ENCODE results near the gene CEP85L.

The CEP85L gene

DNA sequence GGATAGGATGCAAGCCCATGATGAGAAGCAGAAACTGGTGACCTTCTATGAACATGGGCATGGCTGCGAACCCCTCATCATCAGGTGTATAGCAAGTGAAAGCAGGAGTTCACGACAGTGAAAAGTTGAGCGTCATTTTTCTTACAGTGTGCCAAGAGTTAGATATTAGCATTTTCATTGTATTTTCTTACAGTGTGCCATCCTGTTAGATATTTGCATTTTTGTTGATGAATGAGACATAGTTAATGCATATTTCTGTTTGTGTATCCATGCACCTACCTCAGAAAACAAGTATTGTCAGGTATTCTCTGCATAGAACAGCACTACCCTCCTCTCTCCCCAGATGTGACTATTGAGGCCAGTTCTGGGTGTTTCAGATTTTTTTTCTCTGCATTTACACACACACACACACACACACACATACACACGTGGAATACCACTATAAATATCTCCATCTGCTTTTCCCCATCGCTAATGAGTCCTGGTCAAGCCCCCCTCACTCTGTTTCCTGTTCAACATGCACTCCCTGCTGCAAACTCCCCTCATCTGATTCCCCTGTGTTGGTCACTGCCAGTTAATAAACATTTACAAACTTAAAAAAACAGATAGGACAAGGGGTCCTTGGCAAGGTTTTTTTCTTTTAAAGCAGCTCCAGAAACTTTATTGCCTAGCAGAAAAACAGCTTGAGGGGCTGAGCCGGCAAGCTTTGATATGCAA, 61.6 kb downstream of the CEP85L start:
- H3K4me1 ChIP-seq (ENCODE audit: control insufficient read depth in 1 of 2, insufficient read depth in 2 of 2, low read length in 2 of 2): peaks cover 4 to 10% of the 10 kb centered on the region in 2 donors
- H3K4me3 ChIP-seq (ENCODE audit: low read depth in 1 of 2, low read length in 2 of 2): no peak overlapping the region
- no peaks in the 10 kb centered on the region for H3K36me3 ChIP-seq (ENCODE audit: control insufficient read depth in 1 of 2, insufficient read depth in 2 of 2, low read length in 2 of 2)
- H3K9me3 ChIP-seq (ENCODE audit: control insufficient read depth in 1 of 2, low read length in 2 of 2): no peaks in the 10 kb centered on the region
- no peak overlapping the region for H3K27ac ChIP-seq (ENCODE audit: low read length)
- H3K27me3 ChIP-seq (ENCODE audit: low read depth, low read length): no peaks in the 10 kb centered on the region

GRCh38 chr6:118589186-118589585, 62.2 kb downstream of the CEP85L start:
- no peak overlapping the region for H3K4me3 ChIP-seq (ENCODE audit: low read depth in 1 of 2, low read length in 2 of 2)
- H3K27ac ChIP-seq (ENCODE audit: low read length): no peak overlapping the region
- no peaks in the 10 kb centered on the region for H3K27me3 ChIP-seq (ENCODE audit: low read depth, low read length)
- no peaks in the 10 kb centered on the region for H3K36me3 ChIP-seq (ENCODE audit: control insufficient read depth in 1 of 2, insufficient read depth in 2 of 2, low read length in 2 of 2)
- H3K4me1 ChIP-seq (ENCODE audit: control insufficient read depth in 1 of 2, insufficient read depth in 2 of 2, low read length in 2 of 2): peaks cover 4 to 10% of the 10 kb centered on the region in 2 donors
- no peaks in the 10 kb centered on the region for H3K9me3 ChIP-seq (ENCODE audit: control insufficient read depth in 1 of 2, low read length in 2 of 2)

DNA sequence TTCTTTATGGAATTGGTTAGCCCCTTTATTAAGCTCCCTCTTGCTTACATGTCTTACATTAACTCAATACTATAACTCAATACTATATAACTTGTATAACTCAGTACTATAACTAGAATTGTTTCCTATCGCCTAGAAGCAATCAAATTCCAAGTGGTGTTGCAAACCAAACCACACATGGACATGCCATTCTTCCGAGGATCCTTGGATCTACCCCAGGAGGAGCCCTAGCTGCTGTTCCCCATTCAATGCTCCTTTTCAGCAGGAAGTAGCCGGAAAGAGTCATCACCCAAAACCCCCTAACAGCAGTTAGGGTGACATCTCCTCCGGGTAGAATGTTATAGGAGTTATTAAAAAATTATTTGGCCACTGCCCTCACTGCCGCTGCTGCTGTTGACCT, 62.8 kb downstream of the CEP85L start:
- Histone ChIP-seq H3K4me1 (ENCODE audit: control insufficient read depth in 1 of 2, insufficient read depth in 2 of 2, low read length in 2 of 2) (peaks cover 4 to 10% of the 10 kb centered on the region in 2 donors), H3K27ac (ENCODE audit: low read length) (no peak overlapping the region), H3K4me3 (ENCODE audit: low read depth in 1 of 2, low read length in 2 of 2) (no peak overlapping the region), H3K36me3 (ENCODE audit: control insufficient read depth in 1 of 2, insufficient read depth in 2 of 2, low read length in 2 of 2) (no peaks in the 10 kb centered on the region), H3K27me3 (ENCODE audit: low read depth, low read length) (no peaks in the 10 kb centered on the region), H3K9me3 (ENCODE audit: control insufficient read depth in 1 of 2, low read length in 2 of 2) (no peaks in the 10 kb centered on the region)

DNA sequence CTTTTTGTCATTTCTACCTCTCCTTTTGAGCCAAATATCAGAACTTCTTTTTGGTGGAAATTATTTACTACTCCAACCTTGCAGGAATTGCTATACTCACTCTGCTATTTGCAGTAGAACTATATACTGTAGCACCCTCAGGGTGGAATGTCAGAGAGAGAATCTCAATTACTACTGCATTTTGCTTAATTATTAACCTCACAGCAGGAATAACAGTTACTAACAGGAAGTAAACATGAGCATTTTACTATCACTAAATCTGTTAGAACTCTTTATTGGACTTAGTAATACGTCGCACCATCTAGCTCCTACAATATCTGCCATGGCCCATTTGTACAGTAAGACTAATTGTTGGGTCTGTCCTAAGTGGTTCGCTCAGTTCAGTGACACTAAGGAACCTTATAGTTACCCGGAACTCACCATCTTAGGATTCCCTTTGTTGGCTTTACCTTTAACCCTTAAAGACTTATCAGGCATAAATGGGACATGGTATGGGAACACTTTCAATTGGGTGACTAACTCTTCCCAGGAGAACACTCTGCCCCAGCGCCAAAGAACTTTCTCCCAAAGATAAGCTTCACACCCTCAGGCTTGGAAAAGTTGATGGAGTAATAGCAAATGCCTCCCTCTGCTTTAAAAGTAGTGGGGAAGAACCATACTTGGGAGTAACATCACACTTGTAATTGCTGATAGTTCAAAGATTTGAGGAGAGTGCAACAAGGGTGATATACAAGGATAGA, 64.5 kb downstream of the CEP85L start:
- Histone ChIP-seq H3K36me3 (ENCODE audit: control insufficient read depth in 1 of 2, insufficient read depth in 2 of 2, low read length in 2 of 2) (no peaks in the 10 kb centered on the region), H3K27me3 (ENCODE audit: low read depth, low read length) (no peaks in the 10 kb centered on the region), H3K4me3 (ENCODE audit: low read depth in 1 of 2, low read length in 2 of 2) (no peak overlapping the region), H3K4me1 (ENCODE audit: control insufficient read depth in 1 of 2, insufficient read depth in 2 of 2, low read length in 2 of 2) (peaks cover 4 to 10% of the 10 kb centered on the region in 2 donors), H3K27ac (ENCODE audit: low read length) (no peak overlapping the region), H3K9me3 (ENCODE audit: control insufficient read depth in 1 of 2, low read length in 2 of 2) (no peaks in the 10 kb centered on the region)

DNA sequence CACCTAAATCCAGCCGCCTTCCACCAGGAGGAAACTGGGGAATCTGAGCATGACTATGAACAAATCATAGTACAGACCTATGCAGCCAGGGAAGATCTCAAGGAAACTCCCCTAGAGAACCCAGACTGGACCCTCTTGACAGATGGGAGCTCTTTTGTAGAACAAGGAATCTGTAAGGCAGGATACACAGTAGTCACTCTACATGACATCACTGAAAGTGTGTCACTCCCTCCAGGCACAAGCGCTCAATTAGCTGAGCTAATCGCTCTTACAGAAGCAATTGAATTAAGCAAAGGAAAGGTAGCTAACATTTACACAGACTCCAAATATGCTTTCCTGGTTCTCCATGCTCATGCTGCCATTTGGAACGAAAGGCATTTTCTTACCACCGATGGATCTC, 66.5 kb downstream of the CEP85L start:
- H3K4me3 ChIP-seq (ENCODE audit: low read depth in 1 of 2, low read length in 2 of 2): no peak overlapping the region
- peaks cover 4% of the 10 kb centered on the region in 2 donors for H3K4me1 ChIP-seq (ENCODE audit: control insufficient read depth in 1 of 2, insufficient read depth in 2 of 2, low read length in 2 of 2)
- no peaks in the 10 kb centered on the region for H3K9me3 ChIP-seq (ENCODE audit: control insufficient read depth in 1 of 2, low read length in 2 of 2)
- H3K36me3 ChIP-seq (ENCODE audit: control insufficient read depth in 1 of 2, insufficient read depth in 2 of 2, low read length in 2 of 2): no peaks in the 10 kb centered on the region
- H3K27ac ChIP-seq (ENCODE audit: low read length): no peak overlapping the region
- no peaks in the 10 kb centered on the region for H3K27me3 ChIP-seq (ENCODE audit: low read depth, low read length)

DNA sequence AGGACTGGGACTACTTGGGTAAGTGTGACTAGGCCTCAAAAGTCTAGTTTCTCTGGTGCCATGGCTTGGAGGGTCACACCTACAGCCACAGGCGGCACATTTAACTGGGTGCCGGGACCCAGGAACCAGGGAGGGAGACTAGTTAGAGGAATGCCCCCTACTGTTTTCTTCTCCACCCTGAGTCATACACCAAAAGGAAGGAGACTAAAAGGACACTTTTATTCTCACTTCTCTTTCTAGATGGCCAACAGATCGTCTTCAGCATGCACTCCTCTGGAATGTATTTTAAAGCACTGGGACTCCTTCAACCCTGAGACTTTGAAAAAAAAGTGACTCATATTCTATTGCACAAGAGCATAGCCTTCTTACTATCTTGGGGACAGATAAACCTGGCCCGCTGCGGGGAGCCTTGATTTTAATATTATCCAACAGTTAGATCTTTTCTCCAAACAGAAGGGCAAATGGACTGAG, 69.9 kb downstream of the CEP85L start:
- Histone ChIP-seq H3K4me3 (ENCODE audit: low read depth in 1 of 2, low read length in 2 of 2) (no peak overlapping the region), H3K9me3 (ENCODE audit: control insufficient read depth in 1 of 2, low read length in 2 of 2) (peaks cover 0 to 13% of the 10 kb centered on the region in 2 donors), H3K27me3 (ENCODE audit: low read depth, low read length) (no peaks in the 10 kb centered on the region), H3K4me1 (ENCODE audit: control insufficient read depth in 1 of 2, insufficient read depth in 2 of 2, low read length in 2 of 2) (peaks cover 0 to 2% of the 10 kb centered on the region in 2 donors), H3K27ac (ENCODE audit: low read length) (peak overlapping the region; percentile 19), H3K36me3 (ENCODE audit: control insufficient read depth in 1 of 2, insufficient read depth in 2 of 2, low read length in 2 of 2) (no peaks in the 10 kb centered on the region)

DNA sequence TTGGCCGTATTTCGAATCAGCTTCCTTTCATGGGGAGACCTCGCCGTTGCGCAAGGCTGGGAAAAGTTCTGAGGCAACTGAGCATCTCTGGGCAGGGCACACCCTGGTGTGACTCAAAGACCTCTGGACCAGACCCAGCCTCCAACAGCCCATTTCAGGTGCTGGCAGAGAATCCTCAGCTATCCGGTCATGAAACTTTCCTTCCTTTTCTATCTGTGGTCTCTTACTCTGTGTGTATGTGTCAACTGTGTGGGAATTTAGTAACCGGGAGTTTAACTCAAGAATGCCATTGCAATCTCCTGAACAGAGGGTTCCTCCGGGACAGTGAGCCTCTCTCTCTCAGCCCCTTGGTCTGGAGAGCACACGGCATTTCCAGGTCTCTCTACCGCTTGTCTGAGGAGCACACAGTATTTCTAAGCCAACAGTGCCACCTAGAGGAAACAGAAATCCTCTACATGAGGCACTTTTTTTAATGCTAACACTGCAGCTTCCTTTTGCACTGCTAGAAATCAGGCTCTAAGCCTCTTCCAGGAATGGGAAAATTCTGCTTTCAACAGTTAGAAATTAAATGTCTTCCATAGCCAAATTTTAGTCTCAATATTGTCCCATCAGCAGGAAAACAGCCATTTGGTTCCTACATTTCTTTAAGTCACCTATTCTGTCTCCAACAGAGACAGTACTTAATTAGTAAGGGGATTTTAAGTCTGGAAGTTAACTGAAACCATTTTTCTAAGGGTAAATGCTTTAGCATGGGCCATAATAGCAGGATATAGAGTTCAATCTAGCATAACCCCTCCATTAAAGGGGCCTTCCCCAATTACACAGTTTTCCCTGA, 70.6 kb downstream of the CEP85L start:
- Histone ChIP-seq H3K27ac (ENCODE audit: low read length) (peak overlapping the region; percentile 19), H3K4me3 (ENCODE audit: low read depth in 1 of 2, low read length in 2 of 2) (no peak overlapping the region), H3K4me1 (ENCODE audit: control insufficient read depth in 1 of 2, insufficient read depth in 2 of 2, low read length in 2 of 2) (no peaks in the 10 kb centered on the region), H3K27me3 (ENCODE audit: low read depth, low read length) (no peaks in the 10 kb centered on the region), H3K36me3 (ENCODE audit: control insufficient read depth in 1 of 2, insufficient read depth in 2 of 2, low read length in 2 of 2) (no peaks in the 10 kb centered on the region), H3K9me3 (ENCODE audit: control insufficient read depth in 1 of 2, low read length in 2 of 2) (peaks cover 0 to 13% of the 10 kb centered on the region in 2 donors)

GRCh38 chr6:118579786-118580185, 71.6 kb downstream of the CEP85L start:
- H3K9me3 ChIP-seq (ENCODE audit: control insufficient read depth in 1 of 2, low read length in 2 of 2): peaks cover under 1 to 20% of the 10 kb centered on the region in 2 donors
- H3K36me3 ChIP-seq (ENCODE audit: control insufficient read depth in 1 of 2, insufficient read depth in 2 of 2, low read length in 2 of 2): peaks cover 0 to 1% of the 10 kb centered on the region in 2 donors
- no peak overlapping the region for H3K4me3 ChIP-seq (ENCODE audit: low read depth in 1 of 2, low read length in 2 of 2)
- H3K27me3 ChIP-seq (ENCODE audit: low read depth, low read length): no peaks in the 10 kb centered on the region
- H3K4me1 ChIP-seq (ENCODE audit: control insufficient read depth in 1 of 2, insufficient read depth in 2 of 2, low read length in 2 of 2): no peaks in the 10 kb centered on the region
- H3K27ac ChIP-seq (ENCODE audit: low read length): no peak overlapping the region

DNA sequence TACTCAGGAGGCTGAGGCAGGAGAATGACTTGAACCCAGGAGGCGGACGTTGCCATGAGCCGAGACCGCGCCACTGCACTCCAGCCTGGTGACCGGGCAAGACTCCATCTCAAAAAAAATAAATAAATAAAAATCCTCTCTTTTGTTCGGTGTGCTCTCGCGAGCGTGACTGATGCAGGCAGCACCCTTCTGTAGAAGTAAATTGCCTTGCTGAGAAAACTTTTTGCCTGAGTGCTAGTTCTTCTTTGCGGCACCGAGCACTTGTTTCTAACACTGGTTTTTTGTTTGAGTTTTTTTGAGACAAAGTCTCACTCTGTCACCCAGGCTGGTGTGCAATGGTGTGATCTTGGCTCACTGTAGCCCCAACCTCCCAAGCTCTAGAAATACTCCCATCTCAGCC, 72.8 kb downstream of the CEP85L start:
- Histone ChIP-seq H3K9me3 (ENCODE audit: control insufficient read depth in 1 of 2, low read length in 2 of 2) (peaks cover 11 to 31% of the 10 kb centered on the region in 2 donors), H3K27me3 (ENCODE audit: low read depth, low read length) (no peaks in the 10 kb centered on the region), H3K4me3 (ENCODE audit: low read depth in 1 of 2, low read length in 2 of 2) (no peak overlapping the region), H3K4me1 (ENCODE audit: control insufficient read depth in 1 of 2, insufficient read depth in 2 of 2, low read length in 2 of 2) (no peaks in the 10 kb centered on the region), H3K36me3 (ENCODE audit: control insufficient read depth in 1 of 2, insufficient read depth in 2 of 2, low read length in 2 of 2) (peaks cover 0 to 11% of the 10 kb centered on the region in 2 donors), H3K27ac (ENCODE audit: low read length) (no peak overlapping the region)

GRCh38 chr6:118577972-118578371, 73.4 kb downstream of the CEP85L start:
- Histone ChIP-seq H3K27me3 (ENCODE audit: low read depth, low read length) (no peaks in the 10 kb centered on the region), H3K4me3 (ENCODE audit: low read depth in 1 of 2, low read length in 2 of 2) (no peak overlapping the region), H3K9me3 (ENCODE audit: control insufficient read depth in 1 of 2, low read length in 2 of 2) (peaks cover 11 to 31% of the 10 kb centered on the region in 2 donors), H3K4me1 (ENCODE audit: control insufficient read depth in 1 of 2, insufficient read depth in 2 of 2, low read length in 2 of 2) (no peaks in the 10 kb centered on the region), H3K27ac (ENCODE audit: low read length) (no peak overlapping the region), H3K36me3 (ENCODE audit: control insufficient read depth in 1 of 2, insufficient read depth in 2 of 2, low read length in 2 of 2) (peaks cover 0 to 11% of the 10 kb centered on the region in 2 donors)
